GM19468 (cell line): Measurements from ENCODE around the gene PLBD2.

Experiments
- ATAC-seq: cut with Tn5 transposase; IDR thresholded peaks from one replicate; pipeline ENCODE4 v1.9.1; 2021; ENCODE audit warnings: mild to moderate bottlenecking, moderate library complexity, moderate number of reproducible peaks; ENCODE audit not compliant: unreplicated experiment; ENCODE audit errors: extremely low read depth

Gene PLBD2

GRCh38 chr12:113437729-113438100, 79.3 kb downstream of the PLBD2 start:
- no peak for ATAC-seq

DNA sequence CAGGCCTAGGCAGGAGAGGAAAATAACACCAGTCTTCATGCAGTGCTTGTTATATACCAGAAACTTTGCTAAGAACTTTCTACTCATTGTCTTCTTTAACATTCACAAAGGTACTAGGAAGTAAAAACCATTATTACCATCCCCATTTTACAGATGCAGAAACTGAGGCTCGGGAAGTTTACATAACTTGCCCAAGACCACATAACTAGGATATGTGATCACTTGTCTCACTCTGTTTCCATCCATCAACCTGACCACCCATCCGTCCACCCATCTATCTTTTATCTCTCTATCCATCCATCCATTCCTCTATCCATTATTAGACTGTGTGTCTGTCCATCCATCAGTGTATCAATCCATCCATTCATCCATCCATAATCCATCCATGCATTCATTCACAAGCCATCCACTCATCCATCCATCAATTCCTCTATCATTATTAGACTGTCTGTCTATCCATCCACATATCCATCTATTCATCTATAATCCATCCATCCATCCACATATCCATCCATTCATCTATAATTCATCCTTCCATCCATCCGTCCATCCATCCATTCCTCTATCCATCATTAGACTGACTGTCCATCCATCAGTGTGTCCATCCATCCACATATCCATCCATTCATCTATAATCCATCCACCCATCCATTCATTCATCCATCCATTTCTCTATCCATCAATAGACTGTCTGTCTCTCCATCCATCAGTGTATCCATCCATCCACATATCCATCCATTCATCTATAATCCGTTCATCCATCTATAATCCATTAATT, 80.3 kb downstream of the PLBD2 start:
- ATAC-seq = no peak

- no peak for ATAC-seq
Observed at GRCh38 chr12:113439301-113439597, 80.9 kb downstream of the PLBD2 start.

- no peak for ATAC-seq
Observed at GRCh38 chr12:113439606-113440030, 81.2 kb downstream of the PLBD2 start.

GRCh38 chr12:113440336-113440735, 81.9 kb downstream of the PLBD2 start:
- no peak for ATAC-seq
